ENCODE data around the gene TBC1D16.
"Not testable (repeated sequence)": the region's sequence is repeated elsewhere in the genome, so short reads cannot be mapped to it uniquely, and the experiment has no call there.

TBC1D16 gene

DNA sequence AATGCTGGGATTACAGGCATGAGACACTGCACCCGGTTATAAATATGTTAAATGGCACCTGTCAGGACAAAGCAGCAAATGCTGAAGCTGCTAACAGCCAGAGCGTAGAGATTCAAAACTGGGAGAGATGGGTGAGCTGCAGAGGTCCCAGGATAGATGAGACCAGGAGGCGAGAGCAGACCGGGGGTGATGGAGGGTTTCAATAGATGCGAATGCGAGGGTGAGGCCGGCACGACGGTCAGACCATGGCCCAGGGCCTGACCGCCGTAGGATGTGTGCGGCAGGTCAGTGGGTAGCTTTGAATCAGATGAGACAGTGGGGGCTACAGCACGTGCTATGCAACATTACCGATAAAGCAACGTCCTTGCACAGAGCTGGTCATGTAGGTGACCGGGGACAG, 15.0 kb upstream of the TBC1D16 start:
- FAIRE-seq, result no peak

DNA sequence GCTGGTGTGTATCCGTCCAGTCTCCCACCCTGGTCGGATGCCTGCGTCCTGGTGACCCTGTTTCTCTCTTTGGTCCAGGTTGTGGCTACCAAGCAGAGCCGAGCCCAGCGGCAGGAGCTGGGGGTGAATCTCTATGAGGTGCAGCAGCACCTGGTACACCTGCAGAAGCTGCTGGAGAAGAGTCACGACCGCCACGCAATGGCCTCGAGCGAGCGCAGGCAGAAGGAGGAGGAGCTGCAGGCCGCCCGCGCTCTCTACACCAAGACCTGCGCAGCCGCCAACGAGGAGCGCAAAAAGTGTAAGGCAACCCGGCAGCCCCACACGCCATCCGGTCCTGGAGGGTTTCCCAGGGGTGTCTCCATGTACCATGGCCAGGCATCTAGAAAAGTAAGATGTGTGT, 14.3 kb upstream of the TBC1D16 start:
- FAIRE-seq, result no peak

DNA sequence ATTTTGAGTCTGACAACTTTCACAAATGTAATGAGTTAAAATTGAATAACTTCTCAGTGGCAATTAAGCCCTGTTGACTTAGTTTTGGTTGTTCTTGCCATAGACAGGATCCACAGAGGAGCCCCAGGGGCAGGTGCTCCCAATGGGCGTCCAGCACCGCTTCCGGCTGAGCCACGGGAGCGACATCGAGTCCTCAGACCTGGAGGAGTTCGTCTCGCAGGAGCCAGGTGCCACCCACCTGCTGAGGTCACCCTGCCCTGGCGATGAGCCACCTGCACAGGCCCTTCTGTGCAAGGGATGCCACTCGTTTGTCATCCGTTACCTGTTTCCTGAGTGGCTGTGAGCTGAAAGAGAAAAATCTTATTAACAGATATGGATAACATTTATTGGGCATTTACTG, 11.5 kb upstream of the TBC1D16 start:
- no peak for FAIRE-seq

DNA sequence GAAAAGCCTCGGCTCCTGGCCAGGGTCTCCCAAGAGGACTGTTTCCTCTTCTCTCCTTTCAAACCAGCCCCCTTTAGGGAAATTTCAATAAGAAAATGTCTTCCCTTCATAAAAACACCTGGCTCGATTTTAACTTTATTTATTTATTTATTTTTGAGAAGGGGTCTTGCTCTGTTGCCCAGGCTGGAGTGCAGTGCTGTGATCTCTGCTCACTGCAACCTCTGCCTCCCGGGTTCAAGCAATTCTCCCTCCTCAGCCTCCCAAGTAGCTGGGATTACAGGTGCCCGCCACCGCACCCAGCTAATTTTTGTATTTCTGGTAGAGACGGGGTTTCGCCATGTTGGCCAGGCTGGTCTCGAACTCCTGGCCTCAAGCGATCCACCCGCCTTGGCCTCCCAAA, 11.0 kb upstream of the TBC1D16 start:
- FAIRE-seq, result not testable (repeated sequence)

DNA sequence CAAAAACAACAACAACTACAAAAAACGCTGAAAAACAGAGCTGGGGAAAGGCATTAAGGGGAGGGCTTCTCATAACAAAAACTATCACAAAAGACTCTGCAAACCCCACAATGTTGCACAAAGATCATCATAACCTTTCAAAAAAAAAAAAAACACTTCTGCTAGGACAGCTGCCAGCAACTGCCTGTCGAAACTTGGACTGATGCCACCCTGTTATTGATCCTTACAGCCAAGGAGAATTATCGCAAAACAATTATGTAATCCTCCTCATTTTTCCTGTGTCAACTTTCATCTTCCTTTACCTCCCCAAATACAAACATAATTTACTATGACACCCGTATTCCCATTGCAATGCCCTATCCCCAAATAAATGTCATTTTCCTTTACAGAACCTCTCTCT, 10.0 kb upstream of the TBC1D16 start:
- FAIRE-seq, result no peak

DNA sequence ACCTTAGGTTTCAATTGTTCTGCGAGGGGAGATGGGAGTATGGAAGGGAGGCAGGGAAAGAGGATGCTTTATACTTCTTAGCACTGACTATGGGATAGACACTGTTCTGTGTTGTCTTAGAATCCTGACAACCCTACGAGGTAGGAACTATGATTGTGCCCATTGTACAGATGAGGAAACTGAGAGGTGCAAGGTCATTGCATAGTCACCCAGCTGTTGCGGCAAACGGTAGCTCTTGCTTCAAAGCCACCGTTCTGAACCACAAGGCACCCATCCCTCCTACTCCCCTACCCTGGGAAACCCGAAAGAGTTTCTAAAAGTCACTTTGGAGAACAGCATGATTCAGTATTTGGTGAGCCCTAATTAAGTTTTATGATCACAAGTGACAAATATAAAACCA, 8.3 kb upstream of the TBC1D16 start:
- FAIRE-seq, result no peak

DNA sequence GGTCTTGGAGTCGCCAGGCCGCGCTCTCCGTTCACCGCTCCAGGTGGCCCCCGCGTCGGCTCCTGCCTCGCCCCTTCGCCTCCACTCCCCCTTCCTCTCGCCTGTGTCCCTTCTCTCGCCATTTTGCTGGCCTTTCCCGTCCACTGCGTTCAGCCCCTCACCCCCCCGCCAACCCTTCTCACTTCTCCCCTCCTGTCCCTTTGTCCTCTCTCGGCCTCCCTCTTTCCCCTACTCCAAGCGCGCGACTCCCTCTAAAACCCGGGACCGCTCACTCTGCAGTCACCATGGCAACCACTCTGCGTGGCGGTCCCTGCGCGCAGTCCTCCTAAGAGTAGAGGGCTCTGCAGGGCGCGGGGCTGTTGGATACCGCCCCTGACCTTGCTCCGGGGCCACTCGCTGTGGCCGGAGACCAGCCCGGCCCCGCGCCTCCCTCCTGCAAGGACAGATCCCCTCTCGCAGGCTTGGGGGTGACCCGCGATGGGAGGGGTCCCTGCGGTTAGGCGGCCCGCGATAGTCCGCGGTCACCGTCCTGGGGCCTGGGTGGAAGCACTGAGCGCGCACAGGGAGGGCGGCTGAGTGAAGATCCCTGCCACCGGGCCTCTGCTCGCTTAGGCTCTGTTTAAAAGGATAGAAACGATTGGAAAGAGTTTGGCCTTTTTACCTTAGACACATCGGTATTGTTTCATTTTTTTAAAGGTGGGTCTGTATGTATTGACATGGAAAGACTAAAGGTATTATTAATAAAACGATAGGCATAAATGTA, 1.2 kb upstream of the TBC1D16 start:
- FAIRE-seq, result no peak

DNA sequence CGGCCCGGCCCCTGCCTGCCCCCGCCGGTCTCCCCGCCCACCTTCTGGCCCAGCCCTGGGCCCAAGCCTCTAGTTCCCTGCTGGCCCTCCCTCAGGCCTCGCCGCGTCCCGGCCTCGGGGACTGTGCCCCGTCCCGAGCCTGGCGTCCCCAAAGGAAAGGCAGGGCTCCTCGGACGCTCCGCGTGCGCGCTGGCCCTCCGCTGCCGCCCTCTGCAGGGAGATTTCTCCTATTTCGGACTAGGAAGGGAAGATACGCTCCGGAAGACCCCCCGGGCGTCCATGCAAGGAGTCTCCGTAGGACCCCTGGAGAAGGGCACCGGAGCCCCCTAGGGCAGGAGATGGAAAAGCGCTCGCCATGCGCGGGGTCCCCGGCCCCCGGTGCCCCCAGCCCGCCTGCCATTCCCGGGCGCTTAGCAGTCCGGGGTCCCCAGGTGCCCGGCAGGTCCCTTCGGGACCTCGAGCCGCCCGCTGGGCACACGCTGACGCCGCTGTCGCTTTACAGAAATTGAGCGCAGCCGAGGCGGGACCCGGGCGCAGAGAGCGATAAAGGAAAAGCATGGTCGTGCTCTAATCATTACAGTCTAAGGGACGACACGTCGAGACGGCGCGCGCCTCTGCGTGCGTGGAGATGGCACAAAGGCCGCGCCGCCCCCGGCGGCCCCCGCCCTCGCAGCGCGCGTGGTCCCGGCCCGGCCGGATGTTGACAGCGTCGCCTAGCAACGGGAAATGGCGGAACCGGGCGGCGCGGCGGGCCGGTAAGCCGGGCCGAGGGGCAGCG, 454 bp upstream of the TBC1D16 start, which contains the start of gene CCDC40:
Gene CCDC40 (plus strand): TSS at position 706 of the 778 bp plus-strand sequence. CDS start 21 bp downstream, at position 727.
- no peak for FAIRE-seq

DNA sequence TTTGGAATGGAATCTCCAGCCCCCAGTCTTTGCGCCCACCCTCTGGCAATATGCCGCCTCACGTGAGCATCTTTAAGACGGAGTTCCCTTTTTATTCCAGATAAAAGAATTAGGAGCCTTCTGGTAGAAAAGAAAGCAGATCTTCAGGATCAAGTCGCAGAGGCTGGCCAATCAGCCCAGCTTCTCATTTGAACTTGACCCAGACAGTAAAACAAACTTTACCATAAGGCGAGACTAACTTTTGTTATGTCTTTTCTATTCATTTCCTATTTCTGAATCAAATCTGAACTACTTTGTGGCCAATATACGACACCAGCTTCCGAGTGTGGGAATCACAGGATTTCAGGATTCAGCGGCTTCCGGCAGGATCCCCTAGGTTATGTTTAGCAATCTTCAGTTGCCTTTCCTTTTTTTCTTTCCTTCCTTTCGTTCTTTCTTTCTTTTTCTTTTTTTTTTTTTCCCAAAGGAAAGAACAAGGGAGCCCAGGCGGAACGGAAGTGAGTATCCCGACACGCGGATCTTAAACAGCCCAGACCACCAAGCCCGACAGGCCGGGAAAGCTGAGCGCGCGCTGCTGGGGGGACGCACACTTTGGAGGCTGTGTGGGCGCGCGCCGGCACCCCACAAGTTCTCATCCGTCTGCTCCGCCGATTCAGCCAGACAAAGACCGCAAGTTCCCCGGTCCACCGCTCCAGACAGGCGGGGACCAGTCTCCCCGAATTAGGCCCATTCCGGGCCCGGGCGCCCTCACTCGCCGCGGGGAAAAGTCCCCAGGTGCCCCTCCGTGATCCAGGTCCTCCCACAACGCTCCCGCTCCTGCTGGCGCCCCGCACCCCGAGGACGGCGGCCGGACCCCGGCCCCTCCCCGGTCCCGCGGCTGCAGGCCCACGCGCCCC, 633 bp downstream of the TBC1D16 start:
- no peak for FAIRE-seq

DNA sequence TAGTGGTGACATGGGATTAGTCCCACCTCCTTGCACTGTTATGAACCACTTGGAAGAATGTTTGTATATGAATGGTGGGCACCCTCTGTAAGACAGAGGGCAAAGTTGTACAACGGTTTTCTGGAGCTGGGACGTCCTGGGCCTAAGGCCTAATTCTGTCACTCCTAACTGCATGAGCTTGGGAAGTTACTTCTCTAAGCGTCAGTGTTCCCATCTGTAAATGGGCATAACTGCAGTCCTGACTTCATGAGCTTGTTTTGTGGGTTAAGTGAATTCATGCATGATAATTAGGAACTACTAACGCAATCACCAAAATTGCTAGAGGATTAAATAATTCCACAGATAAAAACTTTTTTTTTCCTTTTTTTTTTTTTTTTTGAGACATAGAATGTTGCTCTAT, 1.8 kb downstream of the TBC1D16 start:
- FAIRE-seq, result no peak

DNA sequence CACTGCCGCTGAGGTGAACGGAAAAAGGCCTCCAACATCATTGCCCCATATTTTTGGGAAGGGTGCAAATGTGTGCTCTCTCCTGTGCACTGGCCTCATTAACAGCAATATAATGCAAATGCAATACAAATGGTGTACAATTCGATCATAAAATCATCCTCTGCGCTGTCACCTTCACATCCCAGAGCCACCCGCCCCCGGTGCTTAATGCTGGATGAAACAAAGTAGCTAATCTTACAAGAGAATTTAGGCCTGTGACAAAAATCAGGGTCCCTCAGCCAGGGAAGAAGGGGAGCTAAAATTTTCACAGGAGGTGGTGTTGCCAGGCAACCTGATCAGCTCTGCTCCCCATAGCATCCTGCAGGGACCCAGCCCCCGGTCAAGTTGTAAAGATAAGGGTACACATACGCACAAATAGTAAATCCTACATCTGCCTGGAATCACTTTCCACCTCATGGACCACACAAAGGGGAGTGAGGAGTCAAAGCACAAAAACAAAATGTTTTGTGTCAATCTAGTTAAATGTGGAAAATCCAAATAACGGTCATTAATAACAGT, 3.0 kb downstream of the TBC1D16 start:
- no peak for FAIRE-seq

DNA sequence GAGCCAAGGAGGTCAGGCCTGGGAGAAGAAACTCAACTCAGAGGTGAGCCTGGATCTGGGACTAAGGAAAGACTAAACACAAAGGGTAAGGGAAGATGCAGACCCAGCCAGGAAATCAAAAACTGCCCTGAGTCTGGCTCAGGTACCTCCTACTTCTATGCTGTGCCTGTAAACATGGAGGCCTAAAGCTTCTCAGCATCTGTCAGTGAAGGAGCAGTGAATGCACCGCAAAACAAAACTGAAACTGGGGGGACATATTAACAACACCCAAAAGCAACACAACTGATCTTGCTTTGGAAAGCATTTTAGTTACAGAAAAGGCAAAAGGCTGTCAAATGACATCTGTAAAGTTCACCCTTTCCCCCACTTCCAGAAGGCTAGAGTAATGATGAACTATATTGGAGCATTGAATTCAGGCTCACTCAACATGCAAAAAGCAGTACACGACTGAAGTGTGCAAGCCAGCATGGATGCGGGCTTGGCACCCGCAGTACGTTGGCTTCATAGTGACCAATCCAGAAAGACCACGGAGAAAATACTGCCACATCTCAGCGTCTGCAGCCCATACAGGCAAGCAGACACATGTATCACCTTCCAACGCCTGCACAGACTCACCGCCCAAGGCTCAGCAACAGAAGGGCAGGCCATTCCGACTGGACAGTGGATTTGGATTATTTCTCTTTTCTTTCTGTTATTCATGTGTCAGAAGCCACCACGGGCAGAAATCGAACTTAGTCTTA, 3.8 kb downstream of the TBC1D16 start:
- FAIRE-seq, result no peak

DNA sequence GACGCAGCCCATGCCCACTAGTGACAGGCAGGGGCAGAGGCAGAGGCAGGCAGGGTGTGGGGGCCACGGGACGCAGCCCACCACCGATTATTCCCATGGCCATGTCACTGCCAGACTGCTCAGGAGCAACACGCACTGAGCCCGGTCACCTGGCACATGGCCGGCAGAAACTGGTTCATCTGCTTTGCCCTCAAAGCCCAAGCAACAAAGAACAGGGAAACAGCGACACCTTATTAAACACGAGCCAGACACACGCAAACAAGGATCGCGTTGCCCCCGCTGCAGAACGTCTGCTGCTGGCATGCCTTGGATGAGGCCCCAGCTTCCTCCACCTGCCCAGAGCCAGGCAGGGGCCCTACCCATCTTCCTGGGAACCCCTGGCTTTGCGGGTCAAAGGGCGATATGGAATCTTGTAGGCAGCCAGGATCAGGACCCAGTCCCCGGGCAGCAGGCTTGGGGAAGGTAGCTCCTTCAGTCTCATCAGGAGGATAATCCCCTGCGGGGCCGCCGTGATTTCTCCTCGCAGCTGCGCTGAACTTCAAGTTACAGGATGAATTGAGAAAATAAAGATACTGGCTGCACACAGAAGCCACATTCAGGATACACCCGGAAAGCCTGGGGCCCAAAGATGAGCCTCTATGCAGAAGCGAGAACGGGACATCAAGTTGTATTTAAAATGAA, 4.8 kb downstream of the TBC1D16 start:
- no peak for FAIRE-seq

DNA sequence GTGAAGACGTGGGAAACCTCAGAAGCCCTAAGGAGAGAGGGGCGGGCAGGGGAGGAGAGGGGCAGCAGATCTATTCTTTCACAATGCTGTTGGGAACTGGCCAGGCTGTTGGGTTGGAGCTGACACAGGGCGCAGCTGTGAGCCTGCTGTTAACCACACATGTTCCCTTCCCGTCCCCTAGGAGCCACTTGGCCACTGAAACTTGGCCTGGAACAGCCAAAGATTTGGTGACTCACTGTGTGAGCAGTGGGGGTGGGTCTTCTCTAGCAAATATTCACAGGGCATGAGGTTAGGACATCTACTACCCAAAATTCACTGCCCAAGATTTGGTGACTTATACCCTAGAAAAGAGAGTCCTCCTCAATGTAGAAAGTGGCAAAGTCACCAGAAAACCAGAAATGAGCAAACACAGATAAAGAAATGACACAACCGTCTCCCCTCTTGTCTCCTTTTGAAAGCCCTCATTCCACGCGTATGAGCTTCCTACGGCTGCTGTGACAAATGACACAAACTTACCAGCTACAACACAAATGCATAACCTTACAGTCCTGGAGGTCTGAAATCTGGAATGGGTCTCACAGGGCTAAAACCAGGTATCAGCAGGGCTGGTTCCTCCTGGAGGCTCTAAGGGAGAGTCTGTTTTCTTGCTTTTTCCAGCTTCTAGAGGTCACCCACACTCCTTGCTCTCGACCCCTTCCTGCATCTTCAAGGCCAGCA, 6.3 kb downstream of the TBC1D16 start:
- FAIRE-seq, result no peak

DNA sequence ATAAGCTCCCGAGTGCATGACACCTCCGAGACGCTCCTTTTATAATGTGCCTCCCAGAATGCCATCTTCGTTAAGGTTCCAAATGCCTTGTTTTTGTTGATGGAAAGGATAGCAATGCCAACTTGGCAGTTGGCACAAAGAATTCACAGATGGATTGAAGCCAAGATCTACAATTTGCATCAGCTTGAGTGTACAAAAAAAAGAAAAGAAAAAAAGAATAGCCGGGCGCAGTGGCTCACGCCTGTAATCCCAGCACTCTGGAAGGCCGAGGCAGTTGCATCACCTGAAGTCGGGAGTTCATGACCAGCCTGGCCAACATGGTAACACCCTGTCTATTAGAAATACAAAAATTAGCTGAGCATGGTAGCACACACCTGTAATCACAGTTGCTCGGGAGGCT, 7.6 kb downstream of the TBC1D16 start:
- FAIRE-seq, result no peak

DNA sequence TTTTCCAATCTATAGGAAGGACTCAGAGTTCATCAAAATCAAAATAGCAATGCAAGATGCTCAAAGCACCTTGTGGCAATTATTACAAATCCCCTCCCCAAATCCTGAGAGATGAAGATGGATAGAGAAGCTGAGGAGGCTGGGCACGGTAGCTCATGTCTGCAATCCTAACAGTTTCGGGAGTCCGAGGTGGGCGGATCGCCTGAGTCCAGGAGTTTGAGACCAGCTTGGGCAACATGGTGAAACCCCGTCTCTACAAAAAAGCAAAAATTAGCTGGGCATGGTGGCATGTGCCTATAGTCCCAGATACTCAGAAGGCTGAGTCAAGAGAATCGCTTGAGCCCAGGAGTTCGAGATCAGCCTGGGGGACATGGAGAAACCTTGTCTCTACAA, 8.6 kb downstream of the TBC1D16 start:
- no peak for FAIRE-seq

DNA sequence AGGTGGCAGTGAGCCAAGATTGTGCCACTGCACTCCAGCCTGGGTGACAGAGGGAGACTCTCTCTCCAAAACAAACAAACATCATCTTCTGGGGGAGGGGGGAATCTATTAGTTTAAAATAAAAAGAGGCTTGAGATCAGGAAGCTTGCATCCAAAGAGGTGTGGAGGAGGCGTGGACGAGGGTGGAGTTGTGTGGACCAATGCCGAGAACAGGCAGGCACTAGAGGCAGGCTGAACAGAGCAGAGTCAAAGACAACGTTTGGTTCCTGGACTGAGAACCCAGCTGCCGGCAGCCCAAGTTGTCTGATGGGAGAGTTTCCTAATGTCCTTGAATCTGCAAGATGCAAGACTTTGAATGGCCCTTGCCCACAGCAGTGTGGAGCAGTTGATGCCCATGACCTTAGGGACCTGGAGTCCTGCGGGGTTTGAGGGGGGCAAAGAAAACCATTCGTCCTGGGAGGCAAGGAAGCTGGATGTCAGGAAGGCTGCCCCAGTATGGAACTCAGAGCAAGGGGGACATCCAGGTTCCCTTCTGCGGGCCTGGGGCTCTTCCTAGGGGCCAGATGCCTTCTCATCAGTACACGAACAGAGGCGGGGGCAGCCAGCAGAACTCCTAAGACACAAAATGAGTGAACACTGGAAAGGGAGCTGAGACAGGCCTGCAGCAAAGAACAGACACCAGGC, 9.2 kb downstream of the TBC1D16 start:
- no peak for FAIRE-seq

DNA sequence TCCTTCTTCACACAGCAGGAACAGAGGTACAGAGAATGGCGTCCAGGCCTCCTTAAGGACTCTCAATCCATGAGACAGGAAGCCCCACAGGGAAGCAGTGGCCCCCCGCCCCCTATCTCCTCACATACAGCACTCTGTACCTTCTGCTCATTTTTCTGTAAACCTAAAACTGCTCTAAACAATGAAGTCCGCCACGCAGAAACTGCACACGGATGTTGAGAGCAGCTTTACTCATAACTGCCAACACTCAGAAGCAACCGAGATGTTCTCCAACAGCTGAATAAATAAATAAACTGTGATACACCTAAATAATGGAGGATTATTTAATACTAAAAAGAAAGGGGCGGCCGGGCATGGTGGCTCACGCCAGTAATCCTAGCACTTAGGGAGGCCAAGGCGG, 9.9 kb downstream of the TBC1D16 start:
- FAIRE-seq, result no peak

DNA sequence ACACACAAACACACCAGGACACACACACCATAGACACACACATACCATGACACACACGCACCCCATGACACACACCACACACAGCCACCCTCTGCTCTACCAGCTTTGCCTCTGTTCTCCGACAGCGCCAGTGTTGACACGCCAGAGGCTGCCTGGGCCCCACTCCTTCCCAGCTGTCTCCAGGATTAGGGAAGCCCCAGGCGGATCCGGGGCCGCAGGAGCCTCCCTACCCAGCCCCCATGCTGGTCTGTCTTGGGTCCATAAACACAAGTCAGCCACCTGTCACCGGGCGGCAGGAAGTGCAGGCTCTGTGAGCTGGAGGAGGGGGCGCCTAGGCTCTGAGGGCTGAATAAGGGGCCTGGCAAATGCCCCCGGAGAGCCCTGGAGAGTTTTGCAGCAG, 10.5 kb downstream of the TBC1D16 start:
- no peak for FAIRE-seq

All from colon (tissue), 2 donors.